Right renal cortex interstitium (tissue), 3 donors: ENCODE results near the gene GRIK1. TPM values are rescaled to one million over a fixed set of nuclear protein-coding genes. Genes with fewer than 3 reads are reported as not detected.
"Not testable (repeated sequence)": the region's sequence is repeated elsewhere in the genome, so short reads cannot be mapped to it uniquely, and the experiment has no call there.

Source experiments
- DNase-seq, 3 donors: peaks; one replicate each; pipeline ENCODE4 v3.0.0-alpha.2; 2013; ENCODE audit warnings: low read depth in 3 of 3, low spot score in 2 of 3
- polyA plus RNA-seq, 3 donors: library from polyadenylated mRNA; unstranded; fragments of 120-200 nt; gene quantifications; one replicate each; pipeline ENCODE4 v1.2.1, GENCODE V29; 2013; ENCODE audit not compliant: insufficient read length in 3 of 3

The GRIK1 gene
- polyA plus RNA-seq = 1 to 10 TPM; 1.2 to 2.5 (median 1.5) TPM

- no peak for DNase-seq
Observed at GRCh38 chr21:29939924-29940275, at the start of gene GRIK1. Gene GRIK1 (minus strand): TSS chr21:29939996.

GRCh38 chr21:29987762-29988161 lies 48.0 kb upstream of the GRIK1 start:
- DNase-seq = no peak

GRCh38 chr21:29985866-29986265 lies 46.1 kb upstream of the GRIK1 start:
- DNase-seq = no peak

GRCh38 chr21:29979043-29979442 lies 39.2 kb upstream of the GRIK1 start:
- DNase-seq = no peak

- no peak for DNase-seq
Observed at GRCh38 chr21:29975776-29976175, 36.0 kb upstream of the GRIK1 start.

- no peak for DNase-seq
Observed at GRCh38 chr21:29973258-29973657, 33.5 kb upstream of the GRIK1 start.

GRCh38 chr21:29961291-29962027 lies 21.7 kb upstream of the GRIK1 start:
- no peak for DNase-seq

- no peak for DNase-seq
Observed at GRCh38 chr21:29958551-29958950, 18.8 kb upstream of the GRIK1 start.

GRCh38 chr21:29958035-29958434 lies 18.2 kb upstream of the GRIK1 start:
- not testable (repeated sequence) for DNase-seq

- DNase-seq = no peak
Observed at GRCh38 chr21:29953690-29954089, 13.9 kb upstream of the GRIK1 start.

GRCh38 chr21:29953072-29953471 lies 13.3 kb upstream of the GRIK1 start:
- DNase-seq = no peak

GRCh38 chr21:29951911-29952310 lies 12.1 kb upstream of the GRIK1 start:
- DNase-seq = no peak

- DNase-seq = no peak
Observed at GRCh38 chr21:29949991-29950390, 10.2 kb upstream of the GRIK1 start.

GRCh38 chr21:29947119-29947518 lies 7.3 kb upstream of the GRIK1 start:
- no peak for DNase-seq

GRCh38 chr21:29943885-29944284 lies 4.1 kb upstream of the GRIK1 start:
- no peak for DNase-seq

- DNase-seq = no peak
Observed at GRCh38 chr21:29942034-29942433, 2.2 kb upstream of the GRIK1 start.

- no peak for DNase-seq
Observed at GRCh38 chr21:29940991-29941390, 1.2 kb upstream of the GRIK1 start.

- DNase-seq = no peak
Observed at GRCh38 chr21:29940361-29940760, 565 bp upstream of the GRIK1 start.

- peak in 2 of 3 donors; percentile 15 to 16 for DNase-seq
Observed at GRCh38 chr21:29939104-29939923, 482 bp downstream of the GRIK1 start.

GRCh38 chr21:29938776-29939103 lies 1.1 kb downstream of the GRIK1 start:
- DNase-seq = no peak

GRCh38 chr21:29933088-29933487 lies 6.7 kb downstream of the GRIK1 start:
- DNase-seq = no peak

- DNase-seq = no peak
Observed at GRCh38 chr21:29928537-29928936, 11.3 kb downstream of the GRIK1 start.
